ENCODE data around the gene CSNK1G1.

- TF ChIP-seq CTCF (IDR thresholded peaks at IDR 0.05) (no peak), POLR2AphosphoS5 (IDR thresholded peaks at IDR 0.05; ENCODE audit: insufficient read depth in 1 of 2, low read depth in 1 of 2) (no peak)
Measured at GRCh38 chr15:64251121-64251520, 104.9 kb downstream of the CSNK1G1 start.
